Naive thymus-derived CD8-positive, alpha-beta T cell (primary cell): Measurements from ENCODE around the gene HS3ST5. TPM values are rescaled to one million over a fixed set of nuclear protein-coding genes. Genes with fewer than 3 reads are reported as not detected.
"Not testable (repeated sequence)": the region's sequence is repeated elsewhere in the genome, so short reads cannot be mapped to it uniquely, and the experiment has no call there.

Experiments
- ATAC-seq, 2 donors: fragments of 150-1000 bp; cut with Tn5 transposase in 1 of 2; sonication (Bioruptor Pico), chemical (Tn5 transposase) in 1 of 2; 1 replicate in 1 of 2; 2 replicates in 1 of 2; pipeline ENCODE4 v1.10.0; 2021; ENCODE audit warnings: mild to moderate bottlenecking in 2 of 2, moderate library complexity in 2 of 2
- POLR2A ChIA-PET: fragments of 350-600 bp; sonication (Branson Sonifier 250); formaldehyde crosslinking; loops from one replicate; lab custom pipeline; 2021; ENCODE audit warnings: antibody characterized with exemption; lab: Charles Lee
- DNase-seq, 10 donors: peaks; one replicate each; pipeline versions ENCODE4 v3.0.0 to v3.0.0-alpha.2; 2020 to 2022
- H3K27ac Mint-ChIP-seq, 10 donors: one replicate each; pipeline ENCODE4 v1.8.0; 2020 to 2022; ENCODE audit warnings: mild to moderate bottlenecking in 10 of 10, mixed read lengths in 10 of 10, moderate library complexity in 4 of 10, inconsistent platforms in 1 of 10
- H3K27me3 Mint-ChIP-seq, 5 donors: one replicate each; pipeline ENCODE4 v1.8.0; 2021 to 2022; ENCODE audit warnings: mixed read lengths in 5 of 5
- H3K36me3 Mint-ChIP-seq, 3 donors: one replicate each; pipeline ENCODE4 v1.8.0; 2020 to 2022; ENCODE audit warnings: mixed read lengths in 3 of 3, mild to moderate bottlenecking in 2 of 3, inconsistent platforms in 1 of 3
- H3K4me1 Mint-ChIP-seq, 4 donors: one replicate each; pipeline ENCODE4 v1.8.0; 2021 to 2022; ENCODE audit warnings: mixed read lengths in 4 of 4
- H3K4me3 Mint-ChIP-seq, 10 donors: one replicate each; pipeline ENCODE4 v1.8.0; 2020 to 2022; ENCODE audit warnings: mild to moderate bottlenecking in 10 of 10, mixed read lengths in 10 of 10, moderate library complexity in 6 of 10, inconsistent platforms in 1 of 10
- H3K9me3 Mint-ChIP-seq, 9 donors: one replicate each; pipeline ENCODE4 v1.8.0; 2020 to 2022; ENCODE audit warnings: mixed read lengths in 9 of 9, mild to moderate bottlenecking in 3 of 9, inconsistent platforms in 1 of 9, moderate library complexity in 1 of 9
- polyA plus RNA-seq, 3 donors: library from polyadenylated mRNA; unstranded; fragments of 300-500 nt; fragmentation: Illumina TruSeq; gene quantifications; one replicate each; pipeline ENCODE4 v1.2.3, GENCODE V29; 2021
- total RNA-seq, 8 experiments: library from RNA in 2 of 8; stranded (reverse) in 2 of 8; gene quantifications; one replicate each; pipeline ENCODE4 v1.2.3 and lab custom pipeline; 2021 to 2026

HS3ST5 gene
- total and polyA plus RNA-seq, 5 experiments from 2014 or later: not detected

DNA sequence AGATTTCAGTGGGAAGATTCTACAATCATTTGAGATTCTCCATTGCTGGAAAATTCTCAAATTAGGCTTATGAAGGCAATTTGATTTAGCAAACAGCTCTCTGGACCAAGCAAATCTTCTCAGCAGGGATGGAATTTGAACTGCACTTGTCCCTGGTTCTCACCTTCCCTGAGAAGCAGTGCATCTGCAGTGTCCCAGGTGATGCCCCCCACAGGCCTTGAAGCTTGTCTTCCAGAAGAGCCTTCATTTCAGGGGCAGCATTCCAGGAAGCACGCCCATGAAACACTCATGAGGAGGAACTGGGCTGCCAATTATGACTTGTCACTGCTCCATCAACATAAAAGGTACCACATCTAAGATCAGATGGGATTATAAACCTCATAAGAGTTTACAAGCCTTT is 289.0 kb downstream of the HS3ST5 start:
- peaks cover 0 to 3% (median 0%) of the 10 kb centered on the region in 9 donors for H3K9me3 Mint-ChIP-seq
- ATAC-seq: no peak
- POLR2A ChIA-PET: no interaction called here

DNA sequence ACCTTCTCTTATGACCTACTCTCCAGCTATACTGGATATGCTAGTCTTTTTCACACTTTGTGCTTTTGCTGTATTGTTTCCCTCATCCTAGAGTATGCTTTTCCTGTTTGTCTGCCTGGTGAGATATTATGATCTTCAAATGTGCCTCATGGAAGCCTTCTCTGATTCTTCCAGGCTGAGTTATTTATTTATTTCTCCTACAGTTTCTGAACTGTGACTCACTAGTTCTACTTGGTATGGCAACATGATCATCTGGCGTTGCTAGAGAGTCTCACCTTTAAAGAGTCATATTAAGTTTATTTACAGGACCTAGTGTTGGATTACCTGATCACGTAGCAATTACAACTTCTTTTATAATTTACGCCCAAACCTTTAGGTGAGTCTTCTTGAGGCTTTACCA is 290.7 kb downstream of the HS3ST5 start:
- Mint-ChIP-seq H3K27me3 (peaks cover 0 to 4% (median 1%) of the 10 kb centered on the region in 5 donors), H3K36me3 (no peaks in the 10 kb centered on the region), H3K27ac (no peak overlapping the region), H3K4me3 (no peak overlapping the region), H3K4me1 (no peaks in the 10 kb centered on the region), H3K9me3 (peaks cover 0 to 10% (median 0%) of the 10 kb centered on the region in 9 donors)
- POLR2A ChIA-PET: no interaction called here
- ATAC-seq: no peak
- no peak for DNase-seq

More for the DNA sequence above, 289.0 kb downstream of the HS3ST5 start:
- no peaks in the 10 kb centered on the region for H3K4me1 Mint-ChIP-seq
- no peak for DNase-seq
- H3K27me3 Mint-ChIP-seq: peaks cover 0 to 8% (median 0%) of the 10 kb centered on the region in 5 donors
- H3K27ac Mint-ChIP-seq: no peak overlapping the region
- H3K36me3 Mint-ChIP-seq: no peaks in the 10 kb centered on the region
- no peak overlapping the region for H3K4me3 Mint-ChIP-seq

- no peak for DNase-seq
- H3K9me3 Mint-ChIP-seq: peaks cover 0 to 10% (median 0%) of the 10 kb centered on the region in 9 donors
- no peak for ATAC-seq
- H3K4me3 Mint-ChIP-seq: no peak overlapping the region
- POLR2A ChIA-PET: no interaction called here
- H3K27me3 Mint-ChIP-seq: peaks cover 0 to 4% (median 0%) of the 10 kb centered on the region in 5 donors
- no peak overlapping the region for H3K27ac Mint-ChIP-seq
- no peaks in the 10 kb centered on the region for H3K36me3 Mint-ChIP-seq
- no peaks in the 10 kb centered on the region for H3K4me1 Mint-ChIP-seq
Measured at GRCh38 chr6:114051031-114051430, 291.8 kb downstream of the HS3ST5 start.

GRCh38 chr6:114049367-114049966 is 293.4 kb downstream of the HS3ST5 start:
- H3K27me3 Mint-ChIP-seq: peaks cover 0 to 4% (median 1%) of the 10 kb centered on the region in 5 donors
- POLR2A ChIA-PET: no interaction called here

DNA sequence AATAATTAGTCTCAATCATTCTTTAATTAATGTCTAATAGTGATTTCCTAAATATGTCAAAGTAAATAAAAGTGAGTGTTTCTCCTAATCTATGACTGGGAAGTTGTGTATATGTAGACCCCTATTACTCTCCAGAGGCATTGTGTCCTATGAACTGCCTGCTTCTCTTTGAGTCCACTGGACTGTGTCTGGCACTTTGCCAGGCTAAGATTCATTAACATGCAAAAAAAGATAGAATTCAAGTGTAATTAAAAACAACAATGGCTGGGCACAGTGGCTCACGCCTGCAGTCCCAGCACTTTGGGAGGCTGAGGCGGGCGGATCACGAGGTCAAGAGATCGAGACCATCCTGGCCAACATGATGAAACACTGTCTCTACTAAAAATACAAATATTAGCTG is 298.3 kb downstream of the HS3ST5 start:
- DNase-seq, H3K27me3 Mint-ChIP-seq, H3K4me1 Mint-ChIP-seq, H3K9me3 Mint-ChIP-seq, H3K36me3 Mint-ChIP-seq, ATAC-seq, H3K4me3 Mint-ChIP-seq, H3K27ac Mint-ChIP-seq, POLR2A ChIA-PET: not testable (repeated sequence)

More at GRCh38 chr6:114049367-114049966, 293.4 kb downstream of the HS3ST5 start:
- no peak overlapping the region for H3K4me3 Mint-ChIP-seq
- no peak overlapping the region for H3K27ac Mint-ChIP-seq
- DNase-seq (no peak), ATAC-seq (no peak)
- no peaks in the 10 kb centered on the region for H3K4me1 Mint-ChIP-seq
- H3K9me3 Mint-ChIP-seq: peaks cover 0 to 10% (median 0%) of the 10 kb centered on the region in 9 donors
- no peaks in the 10 kb centered on the region for H3K36me3 Mint-ChIP-seq

DNA sequence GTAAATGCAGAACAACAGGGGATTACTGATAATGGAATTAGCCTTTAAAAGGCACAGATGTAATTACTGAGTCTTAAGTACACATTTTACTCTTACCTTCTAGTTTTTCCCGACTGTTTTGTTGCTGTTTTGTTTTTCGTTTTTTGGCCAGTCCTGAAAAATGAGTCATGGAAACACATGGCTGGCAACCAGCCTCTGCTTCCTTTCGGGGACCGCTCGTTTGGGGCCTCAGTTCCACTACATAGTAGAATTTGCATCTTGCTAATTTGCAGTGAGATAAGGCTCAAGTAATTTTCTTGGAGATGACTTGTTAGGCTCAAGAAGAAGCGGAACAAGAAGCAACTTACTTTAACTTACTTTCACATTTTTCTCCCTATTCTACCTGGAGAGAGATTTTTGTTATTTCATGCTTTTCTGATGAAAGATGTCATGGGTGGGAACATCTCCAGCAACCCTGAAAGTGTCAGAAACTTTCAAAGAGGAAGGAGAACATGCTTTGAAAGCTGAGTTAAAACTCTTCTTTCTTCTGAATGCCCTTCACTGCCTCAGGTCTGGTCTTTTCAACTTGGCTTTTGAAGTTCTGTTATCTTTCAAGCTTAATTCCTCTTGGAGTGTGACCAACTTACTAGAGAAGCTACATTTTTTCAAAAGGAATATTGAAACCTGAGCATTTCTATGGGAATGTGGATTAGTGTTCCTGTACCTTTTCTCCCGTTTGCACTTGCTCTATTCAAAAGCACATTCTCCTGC is 300.4 kb downstream of the HS3ST5 start:
- ATAC-seq: no peak
- POLR2A ChIA-PET: no interaction called here
- H3K36me3 Mint-ChIP-seq: no peaks in the 10 kb centered on the region
- DNase-seq: no peak
- peaks cover 0 to 3% (median 0%) of the 10 kb centered on the region in 5 donors for H3K27me3 Mint-ChIP-seq
- H3K9me3 Mint-ChIP-seq: no peaks in the 10 kb centered on the region
- no peak overlapping the region for H3K4me3 Mint-ChIP-seq
- H3K4me1 Mint-ChIP-seq: no peaks in the 10 kb centered on the region
- no peak overlapping the region for H3K27ac Mint-ChIP-seq

GRCh38 chr6:114040871-114041270 is 302.0 kb downstream of the HS3ST5 start:
- H3K36me3 Mint-ChIP-seq: no peaks in the 10 kb centered on the region
- no peaks in the 10 kb centered on the region for H3K4me1 Mint-ChIP-seq
- no peak for ATAC-seq
- peaks cover 0 to 4% (median 0%) of the 10 kb centered on the region in 9 donors for H3K9me3 Mint-ChIP-seq
- DNase-seq: no peak
- H3K4me3 Mint-ChIP-seq: no peak overlapping the region
- POLR2A ChIA-PET: no interaction called here
- peaks cover 0 to 6% (median 1%) of the 10 kb centered on the region in 5 donors for H3K27me3 Mint-ChIP-seq
- H3K27ac Mint-ChIP-seq: no peak overlapping the region

DNA sequence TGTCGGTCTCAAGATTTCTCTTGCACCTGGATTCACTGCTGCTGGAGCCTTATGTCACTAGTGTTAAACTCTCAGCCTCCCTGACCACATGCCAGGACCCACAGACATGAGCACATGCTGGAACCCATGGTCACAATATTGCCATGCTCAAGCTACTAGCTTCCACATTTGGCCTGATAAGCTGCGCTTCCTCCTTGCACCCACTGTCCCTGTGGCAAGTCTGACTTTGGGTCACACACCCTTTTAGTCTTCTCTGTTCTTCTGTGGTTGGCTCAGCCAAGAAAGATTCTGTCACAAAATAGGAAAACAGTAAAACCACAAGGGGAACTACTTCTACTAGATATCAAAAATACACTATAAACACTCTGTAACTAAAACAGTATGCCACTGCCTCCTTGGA is 303.0 kb downstream of the HS3ST5 start:
- Mint-ChIP-seq H3K27me3 (peaks cover 0 to 5% (median 4%) of the 10 kb centered on the region in 5 donors), H3K36me3 (peaks cover 0 to 4% (median 0%) of the 10 kb centered on the region in 3 donors)

GRCh38 chr6:114033606-114034005 is 309.2 kb downstream of the HS3ST5 start:
- no peak overlapping the region for H3K27ac Mint-ChIP-seq

More for the DNA sequence above, 303.0 kb downstream of the HS3ST5 start:
- POLR2A ChIA-PET: no interaction called here
- H3K4me1 Mint-ChIP-seq: no peaks in the 10 kb centered on the region
- no peak overlapping the region for H3K4me3 Mint-ChIP-seq
- H3K9me3 Mint-ChIP-seq: peaks cover 0 to 8% (median 2%) of the 10 kb centered on the region in 9 donors
- ATAC-seq (no peak), DNase-seq (no peak)
- H3K27ac Mint-ChIP-seq: no peak overlapping the region

GRCh38 chr6:114032721-114033120 is 310.1 kb downstream of the HS3ST5 start:
- H3K4me1 Mint-ChIP-seq: no peaks in the 10 kb centered on the region
- ATAC-seq (no peak), DNase-seq (no peak)
- POLR2A ChIA-PET: no interaction called here
- peaks cover 0 to 5% (median 0%) of the 10 kb centered on the region in 3 donors for H3K36me3 Mint-ChIP-seq
- peaks cover 6 to 14% (median 9%) of the 10 kb centered on the region in 5 donors for H3K27me3 Mint-ChIP-seq
- H3K9me3 Mint-ChIP-seq: peaks cover 0 to 8% (median 2%) of the 10 kb centered on the region in 9 donors
- H3K27ac Mint-ChIP-seq: no peak overlapping the region
- H3K4me3 Mint-ChIP-seq: no peak overlapping the region

More at GRCh38 chr6:114033606-114034005, 309.2 kb downstream of the HS3ST5 start:
- DNase-seq: no peak
- Mint-ChIP-seq H3K27me3 (peaks cover 6 to 14% (median 9%) of the 10 kb centered on the region in 5 donors), H3K36me3 (peaks cover 0 to 5% (median 0%) of the 10 kb centered on the region in 3 donors), H3K4me3 (no peak overlapping the region), H3K9me3 (peaks cover 0 to 8% (median 2%) of the 10 kb centered on the region in 9 donors), H3K4me1 (no peaks in the 10 kb centered on the region)
- ATAC-seq: no peak
- POLR2A ChIA-PET: no interaction called here

DNA sequence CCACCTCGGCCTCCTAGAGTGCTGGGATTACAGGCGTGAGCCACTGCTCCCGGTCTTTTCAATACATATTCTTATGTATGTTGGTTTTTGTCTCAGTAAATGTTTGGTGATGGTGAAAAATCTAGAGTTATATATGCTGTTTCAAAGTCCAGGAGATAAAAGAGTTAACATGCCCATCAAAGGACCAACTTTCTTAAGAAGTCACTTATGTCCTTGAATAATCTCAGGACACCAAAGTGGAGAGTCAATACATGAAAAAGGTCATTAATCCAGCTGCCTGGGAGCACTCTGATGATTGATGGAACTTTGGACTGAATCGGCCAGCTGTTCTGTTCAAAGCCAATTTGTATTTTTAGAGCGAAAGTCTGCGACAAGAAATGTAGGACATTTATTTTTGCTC is 312.1 kb downstream of the HS3ST5 start:
- Mint-ChIP-seq H3K27ac (no peak overlapping the region), H3K4me1 (no peaks in the 10 kb centered on the region), H3K27me3 (peaks cover 6 to 14% (median 8%) of the 10 kb centered on the region in 5 donors), H3K36me3 (peaks cover 0 to 5% (median 0%) of the 10 kb centered on the region in 3 donors), H3K4me3 (no peak overlapping the region), H3K9me3 (peaks cover 0 to 8% (median 2%) of the 10 kb centered on the region in 9 donors)
- ATAC-seq: no peak
- no peak for DNase-seq
- POLR2A ChIA-PET: no interaction called here

DNA sequence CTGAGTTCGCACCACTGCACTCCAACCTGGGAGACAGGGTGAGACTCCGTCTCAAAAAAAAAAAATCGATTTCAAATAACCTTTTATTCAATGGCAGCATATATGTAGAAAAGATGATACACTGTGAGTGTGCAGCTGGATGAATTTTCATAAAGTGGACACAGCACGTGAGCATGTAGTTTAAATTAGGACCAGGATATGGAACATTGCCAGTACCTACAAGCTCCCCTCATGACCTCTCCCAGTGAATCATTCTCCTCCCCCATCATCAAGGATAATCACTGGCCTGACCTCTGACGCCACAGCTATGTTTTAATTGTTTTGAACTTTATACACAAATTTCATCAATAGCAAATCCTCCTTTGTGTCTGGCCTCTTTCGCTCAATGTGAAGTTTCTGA is 318.1 kb downstream of the HS3ST5 start:
- no peak overlapping the region for H3K27ac Mint-ChIP-seq
- no peak for ATAC-seq
- H3K9me3 Mint-ChIP-seq: peaks cover 0 to 4% (median 0%) of the 10 kb centered on the region in 9 donors
- H3K36me3 Mint-ChIP-seq: no peaks in the 10 kb centered on the region
- peaks cover 0 to 7% (median 4%) of the 10 kb centered on the region in 5 donors for H3K27me3 Mint-ChIP-seq
- POLR2A ChIA-PET: no interaction called here
- H3K4me1 Mint-ChIP-seq: no peaks in the 10 kb centered on the region
- no peak for DNase-seq
- H3K4me3 Mint-ChIP-seq: no peak overlapping the region

GRCh38 chr6:114020196-114020595 is 322.6 kb downstream of the HS3ST5 start:
- DNase-seq (no peak), ATAC-seq (no peak)
- no peaks in the 10 kb centered on the region for H3K9me3 Mint-ChIP-seq
- H3K27me3 Mint-ChIP-seq: peaks cover 3 to 19% (median 7%) of the 10 kb centered on the region in 5 donors
- POLR2A ChIA-PET: no interaction called here
- H3K36me3 Mint-ChIP-seq: no peaks in the 10 kb centered on the region
- H3K4me3 Mint-ChIP-seq: no peak overlapping the region
- no peak overlapping the region for H3K27ac Mint-ChIP-seq
- H3K4me1 Mint-ChIP-seq: no peaks in the 10 kb centered on the region
